ENCODE data around the gene CCDC86. TPM values are rescaled to one million over a fixed set of nuclear protein-coding genes. Genes with fewer than 3 reads are reported as not detected.

The CCDC86 gene
- total RNA-seq, 4 donors from 2014 or later: 7.4 to 23.0 (median 8.3) TPM

DNA sequence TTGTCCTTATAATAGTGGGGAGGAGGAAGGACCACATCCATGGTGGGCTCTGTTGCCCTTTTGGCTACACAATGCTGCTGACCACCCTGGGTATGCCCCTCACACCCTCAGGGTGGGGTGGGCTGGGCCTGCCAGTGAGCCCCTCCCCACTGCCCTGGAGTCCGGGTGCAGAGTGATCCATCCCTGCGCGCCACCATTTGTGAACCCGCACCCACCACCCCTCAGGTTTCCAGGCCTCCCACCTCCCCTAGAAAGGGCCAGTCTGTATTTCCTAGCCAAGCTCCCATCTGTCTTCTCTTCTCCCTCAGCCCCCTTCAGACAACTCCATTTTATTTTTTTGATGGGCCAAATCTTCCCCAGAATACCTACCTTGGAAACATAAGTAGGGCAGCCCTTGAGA, 31.8 kb upstream of the CCDC86 start:
- no peak for DNase-seq
- no peaks in the 10 kb centered on the region for H3K4me1 ChIP-seq
- H3K4me3 ChIP-seq: no peak overlapping the region
- TF ChIP-seq POLR2A (IDR thresholded peaks at IDR 0.05): no peak
- TF ChIP-seq, protein P1, sequence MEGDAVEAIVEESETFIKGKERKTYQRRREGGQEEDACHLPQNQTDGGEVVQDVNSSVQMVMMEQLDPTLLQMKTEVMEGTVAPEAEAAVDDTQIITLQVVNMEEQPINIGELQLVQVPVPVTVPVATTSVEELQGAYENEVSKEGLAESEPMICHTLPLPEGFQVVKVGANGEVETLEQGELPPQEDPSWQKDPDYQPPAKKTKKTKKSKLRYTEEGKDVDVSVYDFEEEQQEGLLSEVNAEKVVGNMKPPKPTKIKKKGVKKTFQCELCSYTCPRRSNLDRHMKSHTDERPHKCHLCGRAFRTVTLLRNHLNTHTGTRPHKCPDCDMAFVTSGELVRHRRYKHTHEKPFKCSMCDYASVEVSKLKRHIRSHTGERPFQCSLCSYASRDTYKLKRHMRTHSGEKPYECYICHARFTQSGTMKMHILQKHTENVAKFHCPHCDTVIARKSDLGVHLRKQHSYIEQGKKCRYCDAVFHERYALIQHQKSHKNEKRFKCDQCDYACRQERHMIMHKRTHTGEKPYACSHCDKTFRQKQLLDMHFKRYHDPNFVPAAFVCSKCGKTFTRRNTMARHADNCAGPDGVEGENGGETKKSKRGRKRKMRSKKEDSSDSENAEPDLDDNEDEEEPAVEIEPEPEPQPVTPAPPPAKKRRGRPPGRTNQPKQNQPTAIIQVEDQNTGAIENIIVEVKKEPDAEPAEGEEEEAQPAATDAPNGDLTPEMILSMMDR (IDR thresholded peaks at IDR 0.05): no peak
- H3K9me3 ChIP-seq: no peaks in the 10 kb centered on the region
- no peak overlapping the region for H3K27ac ChIP-seq
- no peaks in the 10 kb centered on the region for H3K27me3 ChIP-seq
- no peaks in the 10 kb centered on the region for H3K36me3 ChIP-seq
- intact Hi-C loops (cut with DNase I; ENCODE audit: low total_unique reads): no loop called here

DNA sequence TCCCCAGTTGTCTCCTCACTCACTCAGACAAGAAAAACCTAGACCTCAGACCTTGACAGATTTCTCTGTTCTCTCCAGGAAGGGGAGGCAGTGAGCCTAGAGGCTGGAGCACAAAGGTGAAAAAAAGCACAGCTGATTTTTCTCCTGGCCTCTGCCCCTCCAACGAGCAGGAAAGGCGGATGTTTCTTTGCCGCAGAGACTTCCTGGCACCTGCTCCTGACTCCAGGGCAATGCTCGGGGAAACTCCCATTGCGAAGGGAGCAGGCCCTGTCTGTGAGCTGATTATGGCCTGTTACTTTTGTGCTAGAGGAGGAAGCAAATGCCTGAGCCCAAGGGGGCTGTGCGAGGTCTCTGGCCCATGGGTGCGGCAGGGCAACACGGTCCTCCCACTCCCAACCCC, 31.3 kb upstream of the CCDC86 start:
- no peaks in the 10 kb centered on the region for H3K9me3 ChIP-seq
- H3K4me3 ChIP-seq: no peak overlapping the region
- no peak for DNase-seq
- intact Hi-C loops (cut with DNase I; ENCODE audit: low total_unique reads): no loop called here
- no peaks in the 10 kb centered on the region for H3K27me3 ChIP-seq
- no peaks in the 10 kb centered on the region for H3K4me1 ChIP-seq
- TF ChIP-seq, protein P1 (IDR thresholded peaks at IDR 0.05): no peak
- TF ChIP-seq POLR2A (IDR thresholded peaks at IDR 0.05): no peak
- no peak overlapping the region for H3K27ac ChIP-seq
- H3K36me3 ChIP-seq: no peaks in the 10 kb centered on the region

DNA sequence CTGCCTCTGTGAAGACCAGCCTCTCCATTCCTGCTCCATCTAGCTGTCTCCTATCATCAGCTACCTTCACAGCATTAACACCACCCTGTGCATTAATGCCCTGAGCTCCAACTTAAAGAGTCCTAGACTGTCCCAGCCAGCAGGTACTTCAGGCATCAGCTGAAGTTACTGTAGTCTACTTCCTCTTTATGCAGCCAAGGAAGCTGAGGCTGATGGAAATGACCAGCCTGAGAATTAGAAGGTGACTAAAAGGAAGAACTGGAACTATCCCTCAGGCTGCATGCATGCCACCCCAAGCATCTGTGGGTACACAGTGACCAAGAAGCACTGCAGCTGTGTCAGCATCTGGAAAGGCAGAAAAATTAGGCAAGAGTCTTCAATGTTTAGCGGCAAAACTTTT, 28.6 kb upstream of the CCDC86 start:
- no peaks in the 10 kb centered on the region for H3K36me3 ChIP-seq
- H3K4me1 ChIP-seq: no peaks in the 10 kb centered on the region
- no peak for TF ChIP-seq POLR2A (IDR thresholded peaks at IDR 0.05)
- TF ChIP-seq, protein P1 (IDR thresholded peaks at IDR 0.05): no peak
- H3K27ac ChIP-seq: no peak overlapping the region
- no peak overlapping the region for H3K4me3 ChIP-seq
- no peaks in the 10 kb centered on the region for H3K9me3 ChIP-seq
- H3K27me3 ChIP-seq: no peaks in the 10 kb centered on the region
- intact Hi-C loops (cut with DNase I; ENCODE audit: low total_unique reads): no loop called here
- no peak for DNase-seq

DNA sequence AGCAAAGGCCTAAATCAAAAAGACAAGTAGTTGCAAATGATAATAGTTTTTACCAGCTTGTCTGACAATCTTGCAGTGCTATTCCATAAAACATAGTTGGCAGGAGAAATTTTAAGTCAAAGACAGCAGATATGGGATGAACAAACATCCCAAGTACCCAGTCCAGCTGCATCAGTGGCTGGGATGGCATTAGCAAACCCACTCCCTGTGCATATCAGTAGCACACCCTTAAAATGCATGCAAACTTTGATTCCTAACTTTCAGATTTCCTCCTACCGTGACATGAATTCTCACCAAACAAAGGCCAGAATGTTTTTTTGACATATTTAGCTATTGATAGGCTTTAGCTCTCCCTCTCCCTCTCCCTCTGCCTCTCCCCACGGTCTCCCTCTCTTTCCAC, 27.8 kb upstream of the CCDC86 start:
- TF ChIP-seq, protein P1 (IDR thresholded peaks at IDR 0.05): no peak
- TF ChIP-seq POLR2A (IDR thresholded peaks at IDR 0.05): no peak
- Histone ChIP-seq H3K9me3 (no peaks in the 10 kb centered on the region), H3K27ac (no peak overlapping the region), H3K27me3 (no peaks in the 10 kb centered on the region), H3K4me1 (no peaks in the 10 kb centered on the region), H3K4me3 (no peak overlapping the region), H3K36me3 (no peaks in the 10 kb centered on the region)
- DNase-seq: no peak
- intact Hi-C loops (cut with DNase I; ENCODE audit: low total_unique reads): no loop called here

DNA sequence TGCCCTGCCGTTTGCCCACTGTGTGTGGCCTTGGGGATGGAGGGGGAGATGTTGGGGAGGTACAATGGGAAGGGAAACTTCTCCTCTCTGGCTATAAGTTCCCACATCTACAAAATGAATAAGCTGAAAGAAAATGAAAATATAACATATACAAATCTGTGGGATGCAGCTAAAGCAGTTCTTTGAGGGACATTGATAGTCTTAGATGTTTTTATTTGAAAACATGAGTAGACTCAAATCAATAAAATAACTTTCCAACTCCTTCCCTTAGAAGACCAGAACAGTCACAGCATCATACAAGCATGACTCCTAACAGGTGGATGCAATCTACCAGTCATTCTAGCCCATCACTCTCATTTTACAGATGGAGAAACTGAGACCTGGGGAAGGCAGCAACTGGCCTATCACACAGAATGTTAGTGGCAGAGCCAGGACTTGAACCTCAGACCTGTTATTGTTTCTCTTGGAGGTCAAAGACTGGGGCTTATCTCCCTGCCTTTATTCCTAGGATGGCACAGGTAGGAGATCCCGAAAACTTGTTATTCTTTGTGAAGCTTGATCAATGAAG, 25.2 kb upstream of the CCDC86 start:
- TF ChIP-seq, protein P1 (IDR thresholded peaks at IDR 0.05): no peak
- no peak for TF ChIP-seq POLR2A (IDR thresholded peaks at IDR 0.05)
- Histone ChIP-seq H3K4me3 (no peak overlapping the region), H3K36me3 (no peaks in the 10 kb centered on the region), H3K9me3 (no peaks in the 10 kb centered on the region), H3K4me1 (no peaks in the 10 kb centered on the region), H3K27ac (no peak overlapping the region), H3K27me3 (no peaks in the 10 kb centered on the region)
- intact Hi-C loops (cut with DNase I; ENCODE audit: low total_unique reads): no loop called here
- no peak for DNase-seq

Measured in uterus (tissue), 4 donors.